ENCODE results near the gene PKHD1.

PKHD1 gene

GRCh38 chr6:51675020-51675921 is 412.1 kb downstream of the PKHD1 start:
- no peak for DNase-seq

- no peak for DNase-seq
Measured at GRCh38 chr6:51663525-51663924, 423.9 kb downstream of the PKHD1 start.

GRCh38 chr6:51660767-51661166 is 426.6 kb downstream of the PKHD1 start:
- no peak for DNase-seq

GRCh38 chr6:51657491-51657890 is 429.9 kb downstream of the PKHD1 start:
- no peak for DNase-seq

GRCh38 chr6:51655517-51655916 is 431.9 kb downstream of the PKHD1 start:
- no peak for DNase-seq

GRCh38 chr6:51654647-51655046 is 432.8 kb downstream of the PKHD1 start:
- DNase-seq: no peak

GRCh38 chr6:51651132-51651817 is 436.1 kb downstream of the PKHD1 start:
- DNase-seq: no peak

- DNase-seq: no peak
Measured at GRCh38 chr6:51648774-51649173, 438.6 kb downstream of the PKHD1 start.

- DNase-seq: no peak
Measured at GRCh38 chr6:51648236-51648635, 439.2 kb downstream of the PKHD1 start.

- no peak for DNase-seq
Measured at GRCh38 chr6:51644426-51644825, 443.0 kb downstream of the PKHD1 start.

GRCh38 chr6:51640021-51640420 is 447.4 kb downstream of the PKHD1 start:
- no peak for DNase-seq

GRCh38 chr6:51633424-51633823 is 454.0 kb downstream of the PKHD1 start:
- no peak for DNase-seq

GRCh38 chr6:51630011-51630410 is 457.4 kb downstream of the PKHD1 start:
- no peak for DNase-seq

GRCh38 chr6:51626391-51626790 is 461.0 kb downstream of the PKHD1 start:
- no peak for DNase-seq

GRCh38 chr6:51625566-51625965 is 461.8 kb downstream of the PKHD1 start:
- no peak for DNase-seq

- DNase-seq: no peak
Measured at GRCh38 chr6:51620971-51621370, 466.4 kb downstream of the PKHD1 start.

- peak in 1 of 2 experiments; percentile 18 for DNase-seq
Measured at GRCh38 chr6:51619042-51619799, 468.2 kb downstream of the PKHD1 start.

GRCh38 chr6:51618563-51618962 is 468.9 kb downstream of the PKHD1 start:
- peak in 1 of 2 experiments; percentile 32 for DNase-seq

GRCh38 chr6:51617751-51618150 is 469.7 kb downstream of the PKHD1 start:
- DNase-seq: no peak

- DNase-seq: no peak
Measured at GRCh38 chr6:51616243-51616642, 471.2 kb downstream of the PKHD1 start.

GRCh38 chr6:51614725-51615124 is 472.7 kb downstream of the PKHD1 start:
- DNase-seq: no peak

- no peak for DNase-seq
Measured at GRCh38 chr6:51613558-51613957, 473.9 kb downstream of the PKHD1 start.

- no peak for DNase-seq
Measured at GRCh38 chr6:51608932-51609331, 478.5 kb downstream of the PKHD1 start.
